Chondrocyte (in vitro differentiated cells): ENCODE data around the gene GTF2I. TPM values are rescaled to one million over a fixed set of nuclear protein-coding genes. Genes with fewer than 3 reads are reported as not detected.

Experiments used
- DNase-seq: peaks from one replicate; pipeline ENCODE4 v3.0.0; 2021; ENCODE audit warnings: mixed read lengths, low spot score
- H3K27ac Mint-ChIP-seq: one replicate; pipeline ENCODE4 v1.8.0; 2021; ENCODE audit warnings: mild to moderate bottlenecking, moderate library complexity, mixed read lengths; ENCODE audit not compliant: unreplicated experiment
- H3K27me3 Mint-ChIP-seq: 2 replicates; pipeline ENCODE4 v1.8.0; 2021; ENCODE audit warnings: low read depth, mixed read lengths
- H3K36me3 Mint-ChIP-seq: 2 replicates; pipeline ENCODE4 v1.8.0; 2021; ENCODE audit warnings: low read depth, mixed read lengths
- H3K4me1 Mint-ChIP-seq: 2 replicates; pipeline ENCODE4 v1.8.0; 2021; ENCODE audit warnings: low read depth, mild to moderate bottlenecking, mixed read lengths
- H3K4me3 Mint-ChIP-seq: one replicate; pipeline ENCODE4 v1.8.0; 2021; ENCODE audit warnings: mild to moderate bottlenecking, moderate library complexity, mixed read lengths; ENCODE audit not compliant: unreplicated experiment
- H3K9me3 Mint-ChIP-seq: 2 replicates; pipeline ENCODE4 v1.8.0; 2021; ENCODE audit warnings: low read depth, mixed read lengths
- total RNA-seq: library from RNA; stranded (reverse); gene quantifications from 3 replicates; pipeline ENCODE4 v1.2.1, GENCODE V29; 2021
- TF ChIP-seq, protein P1 (sequence below): fragments of 200-600 bp; sonication (generic); IDR thresholded peaks from 2 replicates; pipeline ENCODE4 v1.5.0; 2021; ENCODE audit warnings: antibody characterized with exemption, mild to moderate bottlenecking, moderate library complexity

GTF2I gene
- total RNA-seq, 1 donor from 2014 or later: 157 TPM

DNA sequence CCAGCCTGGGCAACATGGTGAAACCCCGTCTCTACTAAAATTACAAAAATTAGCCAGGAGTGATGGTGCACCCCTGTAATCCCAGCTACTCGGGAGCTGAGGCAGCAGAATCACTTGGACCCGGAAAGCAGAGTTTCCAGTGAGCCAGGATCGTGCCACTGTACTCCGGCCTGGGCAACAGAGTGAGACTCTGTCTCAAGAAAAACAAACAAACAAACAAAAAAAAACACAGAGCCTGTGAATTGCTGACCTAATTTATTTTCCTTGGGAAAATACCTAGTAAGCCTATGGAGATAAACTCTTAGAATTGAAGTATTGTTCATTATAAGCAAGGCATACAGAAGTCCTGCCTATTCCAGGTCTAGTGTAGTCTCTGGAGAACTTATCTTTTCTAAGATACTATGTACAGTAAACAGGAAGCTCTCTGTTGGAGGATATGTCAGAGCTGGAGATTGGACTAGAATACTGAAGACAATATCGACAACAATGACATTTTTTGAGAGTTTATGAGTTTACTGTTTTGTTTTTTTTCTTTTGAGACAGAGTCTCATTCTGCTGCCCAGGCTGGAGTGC lies 14.9 kb downstream of the GTF2I start:
- DNase-seq: no peak
- Mint-ChIP-seq H3K27ac (peak overlapping the region; percentile 8), H3K36me3 (peaks cover 3% of the 10 kb centered on the region)

DNA sequence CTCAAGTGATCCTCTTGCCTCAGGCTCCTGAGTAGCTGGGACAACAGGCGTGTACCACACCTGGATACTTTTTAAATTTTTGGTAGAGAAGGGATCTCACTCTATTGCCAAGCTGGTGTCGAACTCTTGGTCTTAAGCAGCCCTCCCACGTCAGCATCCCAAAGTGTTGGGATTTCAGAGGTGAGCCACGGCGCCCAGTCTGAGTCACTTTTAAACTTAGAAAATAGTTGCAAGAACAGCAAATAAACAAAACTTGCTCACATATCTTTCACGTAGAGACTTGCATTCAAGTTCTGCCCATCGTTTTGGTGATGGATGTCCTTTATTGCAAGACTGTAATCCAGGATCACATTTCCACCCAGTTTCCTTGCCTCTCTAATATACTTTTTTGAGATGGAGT lies 16.6 kb downstream of the GTF2I start:
- Mint-ChIP-seq H3K27me3 (no peaks in the 10 kb centered on the region), H3K36me3 (peaks cover 2% of the 10 kb centered on the region), H3K4me1 (peaks cover 25% of the 10 kb centered on the region), H3K4me3 (no peak overlapping the region), H3K27ac (no peak overlapping the region), H3K9me3 (no peaks in the 10 kb centered on the region)
- TF ChIP-seq, protein P1, sequence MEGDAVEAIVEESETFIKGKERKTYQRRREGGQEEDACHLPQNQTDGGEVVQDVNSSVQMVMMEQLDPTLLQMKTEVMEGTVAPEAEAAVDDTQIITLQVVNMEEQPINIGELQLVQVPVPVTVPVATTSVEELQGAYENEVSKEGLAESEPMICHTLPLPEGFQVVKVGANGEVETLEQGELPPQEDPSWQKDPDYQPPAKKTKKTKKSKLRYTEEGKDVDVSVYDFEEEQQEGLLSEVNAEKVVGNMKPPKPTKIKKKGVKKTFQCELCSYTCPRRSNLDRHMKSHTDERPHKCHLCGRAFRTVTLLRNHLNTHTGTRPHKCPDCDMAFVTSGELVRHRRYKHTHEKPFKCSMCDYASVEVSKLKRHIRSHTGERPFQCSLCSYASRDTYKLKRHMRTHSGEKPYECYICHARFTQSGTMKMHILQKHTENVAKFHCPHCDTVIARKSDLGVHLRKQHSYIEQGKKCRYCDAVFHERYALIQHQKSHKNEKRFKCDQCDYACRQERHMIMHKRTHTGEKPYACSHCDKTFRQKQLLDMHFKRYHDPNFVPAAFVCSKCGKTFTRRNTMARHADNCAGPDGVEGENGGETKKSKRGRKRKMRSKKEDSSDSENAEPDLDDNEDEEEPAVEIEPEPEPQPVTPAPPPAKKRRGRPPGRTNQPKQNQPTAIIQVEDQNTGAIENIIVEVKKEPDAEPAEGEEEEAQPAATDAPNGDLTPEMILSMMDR: no peak
- DNase-seq: no peak

More for the DNA sequence above, 14.9 kb downstream of the GTF2I start:
- Mint-ChIP-seq H3K4me1 (peaks cover 25% of the 10 kb centered on the region), H3K27me3 (no peaks in the 10 kb centered on the region), H3K9me3 (no peaks in the 10 kb centered on the region), H3K4me3 (no peak overlapping the region)
- TF ChIP-seq, protein P1: no peak

DNA sequence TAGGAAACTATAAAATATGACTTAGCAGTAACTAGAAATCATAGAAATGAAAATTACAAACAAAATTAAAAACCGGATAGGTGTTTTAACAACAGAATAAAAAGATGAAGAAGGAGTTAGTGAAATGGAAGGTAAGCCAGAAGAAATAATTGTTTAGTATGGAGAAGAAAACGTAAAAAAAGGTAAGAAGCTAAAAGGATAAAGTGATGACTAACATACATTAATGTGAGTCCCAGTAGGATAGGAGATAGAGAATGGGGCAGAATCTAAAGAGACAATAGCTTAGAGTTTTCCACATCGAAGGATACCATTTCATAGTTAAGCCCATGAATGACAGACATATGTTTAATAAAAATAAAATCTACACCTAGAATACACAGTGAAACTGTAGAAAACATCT lies 25.3 kb downstream of the GTF2I start:
- peak overlapping the region; percentile 57 for H3K27ac Mint-ChIP-seq
- TF ChIP-seq, protein P1: no peak
- no peak overlapping the region for H3K4me3 Mint-ChIP-seq
- H3K27me3 Mint-ChIP-seq: no peaks in the 10 kb centered on the region
- peaks cover 14% of the 10 kb centered on the region for H3K4me1 Mint-ChIP-seq
- no peaks in the 10 kb centered on the region for H3K9me3 Mint-ChIP-seq
- peaks cover 5% of the 10 kb centered on the region for H3K36me3 Mint-ChIP-seq
- no peak for DNase-seq

DNA sequence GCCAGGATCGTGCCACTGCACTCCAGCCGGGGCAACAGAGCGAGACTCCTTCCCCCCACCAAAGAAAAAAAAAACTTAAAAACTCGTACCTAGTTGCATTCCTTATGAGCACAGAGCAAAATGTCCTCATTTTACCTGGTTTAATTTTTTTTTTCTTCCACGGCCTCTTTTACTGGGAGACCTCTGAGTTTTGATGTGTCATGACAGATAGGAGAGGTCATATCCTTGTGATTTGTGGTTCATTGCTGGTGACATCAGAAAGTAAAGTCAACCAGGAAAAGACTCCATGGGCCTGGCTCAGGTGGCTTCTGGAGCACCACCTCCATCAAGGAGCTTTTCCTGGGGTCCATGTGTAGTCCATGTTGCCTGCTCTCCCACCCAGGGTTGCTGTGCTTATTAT lies 26.3 kb downstream of the GTF2I start:
- TF ChIP-seq, protein P1: no peak
- Mint-ChIP-seq H3K36me3 (peaks cover 5% of the 10 kb centered on the region), H3K4me1 (peaks cover 16% of the 10 kb centered on the region), H3K27ac (no peak overlapping the region), H3K9me3 (no peaks in the 10 kb centered on the region), H3K4me3 (no peak overlapping the region), H3K27me3 (no peaks in the 10 kb centered on the region)
- DNase-seq: no peak

DNA sequence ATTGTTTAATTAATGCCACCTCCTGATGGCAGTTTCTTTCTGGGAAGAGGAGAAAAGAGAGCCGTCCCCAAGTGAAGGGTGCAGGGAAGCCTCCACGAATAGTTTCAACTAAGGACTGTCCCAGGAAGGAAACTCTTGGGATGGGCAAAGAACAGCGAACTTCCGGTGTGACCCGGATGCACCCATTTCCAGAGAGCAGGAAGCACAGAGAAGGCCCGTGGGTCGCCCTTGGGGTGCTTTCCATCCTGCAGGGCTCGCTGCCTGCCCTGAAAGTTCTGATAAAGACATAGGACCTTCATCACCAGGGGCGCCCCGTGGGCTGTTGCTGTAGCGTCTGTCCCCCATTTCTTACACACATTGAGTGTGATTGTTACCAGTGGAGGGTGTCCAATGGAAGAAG lies 27.0 kb downstream of the GTF2I start:
- Mint-ChIP-seq H3K36me3 (peaks cover 5% of the 10 kb centered on the region), H3K4me3 (no peak overlapping the region), H3K27me3 (no peaks in the 10 kb centered on the region), H3K4me1 (peaks cover 16% of the 10 kb centered on the region), H3K27ac (no peak overlapping the region), H3K9me3 (no peaks in the 10 kb centered on the region)
- no peak for DNase-seq
- TF ChIP-seq, protein P1: no peak
